ENCODE measurements around the gene MICALL2.

The MICALL2 gene

GRCh38 chr7:1411414-1411813, 47.9 kb downstream of the MICALL2 start:
- DNase-seq = no peak

- no peak for DNase-seq
These were observed 48.3 kb downstream of the MICALL2 start for GRCh38 chr7:1410992-1411391.

GRCh38 chr7:1409555-1409954, 49.7 kb downstream of the MICALL2 start:
- no peak for DNase-seq

- no peak for DNase-seq
These were observed 50.8 kb downstream of the MICALL2 start for GRCh38 chr7:1408466-1408865.

GRCh38 chr7:1407892-1408291, 51.4 kb downstream of the MICALL2 start:
- no peak for DNase-seq

GRCh38 chr7:1404898-1405548, 54.2 kb downstream of the MICALL2 start:
- DNase-seq = no peak

GRCh38 chr7:1404460-1404809, 54.8 kb downstream of the MICALL2 start:
- no peak for DNase-seq

- DNase-seq = no peak
These were observed 55.4 kb downstream of the MICALL2 start for GRCh38 chr7:1403638-1404459.

- no peak for DNase-seq
These were observed 56.3 kb downstream of the MICALL2 start for GRCh38 chr7:1402791-1403637.

- no peak for DNase-seq
These were observed 57.0 kb downstream of the MICALL2 start for GRCh38 chr7:1402110-1402790.

- no peak for DNase-seq
These were observed 58.3 kb downstream of the MICALL2 start for GRCh38 chr7:1401011-1401410.

- DNase-seq = no peak
These were observed 58.9 kb downstream of the MICALL2 start for GRCh38 chr7:1400371-1400770.

GRCh38 chr7:1397491-1398327, 61.6 kb downstream of the MICALL2 start:
- no peak for DNase-seq

GRCh38 chr7:1396195-1396594, 63.1 kb downstream of the MICALL2 start:
- no peak for DNase-seq

- no peak for DNase-seq
These were observed 63.8 kb downstream of the MICALL2 start for GRCh38 chr7:1395211-1396070.

GRCh38 chr7:1394371-1394770, 64.9 kb downstream of the MICALL2 start:
- no peak for DNase-seq

GRCh38 chr7:1393421-1393820, 65.8 kb downstream of the MICALL2 start:
- no peak for DNase-seq

GRCh38 chr7:1392556-1392955, 66.7 kb downstream of the MICALL2 start:
- DNase-seq = no peak

GRCh38 chr7:1391449-1391848, 67.8 kb downstream of the MICALL2 start:
- DNase-seq = no peak

GRCh38 chr7:1388703-1389335, 70.5 kb downstream of the MICALL2 start:
- no peak for DNase-seq

Measured in DMS 273 treated with DMSO at 0.1 percent for 48 hours (cell line).